Neuronal stem cell (in vitro differentiated cells): ENCODE measurements around the gene LTK.
A peak's percentile ranks its signal among the peaks of the same experiment; 100 is the strongest.

Experiments
- DNase-seq: peaks from one replicate; pipeline ENCODE4 v3.0.0-alpha.2; 2013; ENCODE audit warnings: low spot score
- H2AFZ ChIP-seq: one replicate; pipeline ENCODE4 v1.6.1; 2013; ENCODE audit warnings: mild to moderate bottlenecking, low read length, inconsistent platforms
- H2AK5ac ChIP-seq: 2 replicates; pipeline ENCODE4 v1.6.1; 2013; ENCODE audit warnings: low read depth, mild to moderate bottlenecking, inconsistent platforms, low read length, moderate library complexity, mixed read lengths
- H2BK120ac ChIP-seq: 2 replicates; pipeline ENCODE4 v1.6.1; 2013; ENCODE audit warnings: low read depth, mild to moderate bottlenecking, inconsistent platforms, low read length, moderate library complexity, mixed read lengths
- H2BK12ac ChIP-seq: one replicate; pipeline ENCODE4 v1.6.1; 2013; ENCODE audit warnings: low read length, inconsistent platforms
- H2BK15ac ChIP-seq: 2 replicates; pipeline ENCODE4 v1.6.1; 2013; ENCODE audit warnings: mild to moderate bottlenecking, low read length, inconsistent platforms, mixed read lengths
- H2BK5ac ChIP-seq: one replicate; pipeline ENCODE4 v1.6.1; 2013; ENCODE audit warnings: inconsistent platforms, mild to moderate bottlenecking, low read length, moderate library complexity
- H3K14ac ChIP-seq: one replicate; pipeline ENCODE4 v1.6.1; 2013; ENCODE audit warnings: low read length, inconsistent platforms
- H3K18ac ChIP-seq: 2 replicates; pipeline ENCODE4 v1.6.1; 2013; ENCODE audit warnings: low read length, inconsistent platforms
- H3K23ac ChIP-seq: 2 replicates; pipeline ENCODE4 v1.6.1; 2013; ENCODE audit warnings: low read depth, mild to moderate bottlenecking, mixed read lengths, low read length, inconsistent platforms; ENCODE audit not compliant: poor library complexity
- H3K27ac ChIP-seq: replicated peaks from 3 replicates; pipeline ENCODE4 v1.5.1; 2013; ENCODE audit warnings: low read length, inconsistent platforms
- H3K27me3 ChIP-seq, 3 experiments: 2 replicates each; pipeline ENCODE4 v1.6.1; 2013; ENCODE audit warnings: low read length in 3 of 3, mild to moderate bottlenecking in 2 of 3, inconsistent platforms in 1 of 3, low read depth in 1 of 3, mixed read lengths in 1 of 3, moderate library complexity in 1 of 3; ENCODE audit not compliant: control insufficient read depth in 3 of 3, insufficient read depth in 3 of 3
- H3K36me3 ChIP-seq, 2 donors: replicated peaks in 1 of 2; 2 replicates each; pipeline ENCODE4 v1.6.1; 2013; ENCODE audit warnings: low read length in 2 of 2; ENCODE audit not compliant: control insufficient read depth in 2 of 2, insufficient read depth in 2 of 2
- H3K4ac ChIP-seq: 2 replicates; pipeline ENCODE4 v1.6.1; 2013; ENCODE audit warnings: inconsistent platforms, mild to moderate bottlenecking, low read length, moderate library complexity
- H3K4me1 ChIP-seq, 2 donors: 1 replicate in 1 of 2; 2 replicates in 1 of 2; pipeline ENCODE4 v1.6.1; 2013; ENCODE audit warnings: low read length in 2 of 2, low read depth in 1 of 2; ENCODE audit not compliant: control insufficient read depth in 2 of 2, insufficient read depth in 1 of 2
- H3K4me2 ChIP-seq: one replicate; pipeline ENCODE4 v1.6.1; 2013; ENCODE audit warnings: mild to moderate bottlenecking, low read length, inconsistent platforms; ENCODE audit not compliant: insufficient read depth, poor library complexity, severe bottlenecking
- H3K4me3 ChIP-seq, 2 donors: 2 replicates each; pipeline ENCODE4 v1.5.1; 2013; ENCODE audit warnings: low read length in 2 of 2, mild to moderate bottlenecking in 2 of 2, inconsistent platforms in 1 of 2, moderate library complexity in 1 of 2
- H3K79me1 ChIP-seq: one replicate; pipeline ENCODE4 v1.6.1; 2013; ENCODE audit warnings: low read depth, mild to moderate bottlenecking, inconsistent platforms, low read length, moderate library complexity
- H3K9ac ChIP-seq: one replicate; pipeline ENCODE4 v1.6.1; 2013; ENCODE audit warnings: mild to moderate bottlenecking, low read depth, low read length, inconsistent platforms; ENCODE audit not compliant: poor library complexity
- H3K9me3 ChIP-seq, 2 donors: replicated peaks in 1 of 2; 2 replicates each; pipeline versions ENCODE3 to v1.6.1; 2013; ENCODE audit warnings: low read length in 2 of 2, mild to moderate bottlenecking in 2 of 2, inconsistent platforms in 1 of 2, low read depth in 1 of 2, mixed read lengths in 1 of 2, moderate library complexity in 1 of 2; ENCODE audit not compliant: control insufficient read depth in 2 of 2, insufficient read depth in 1 of 2
- H4K8ac ChIP-seq: one replicate; pipeline ENCODE4 v1.6.1; 2013; ENCODE audit warnings: low read depth, mild to moderate bottlenecking, inconsistent platforms, low read length, moderate library complexity
- H4K91ac ChIP-seq: one replicate; pipeline ENCODE4 v1.6.1; 2013; ENCODE audit warnings: low read length, low read depth, mild to moderate bottlenecking, inconsistent platforms; ENCODE audit not compliant: poor library complexity
- WGBS, 2 donors: extraction: QIAGEN DNeasy Blood & Tissue Kit; methylation state at CpG; one replicate each; pipeline ENCODE4 v1.1.7; 2013; ENCODE audit warnings: missing lambda C conversion rate in 2 of 2, mixed read lengths in 1 of 2; ENCODE audit not compliant: insufficient read length in 2 of 2, insufficient replicate concordance in 1 of 2; ENCODE audit errors: extremely low coverage in 2 of 2; 5-methylcytosine and 5-hydroxymethylcytosine counted together

LTK gene

DNA sequence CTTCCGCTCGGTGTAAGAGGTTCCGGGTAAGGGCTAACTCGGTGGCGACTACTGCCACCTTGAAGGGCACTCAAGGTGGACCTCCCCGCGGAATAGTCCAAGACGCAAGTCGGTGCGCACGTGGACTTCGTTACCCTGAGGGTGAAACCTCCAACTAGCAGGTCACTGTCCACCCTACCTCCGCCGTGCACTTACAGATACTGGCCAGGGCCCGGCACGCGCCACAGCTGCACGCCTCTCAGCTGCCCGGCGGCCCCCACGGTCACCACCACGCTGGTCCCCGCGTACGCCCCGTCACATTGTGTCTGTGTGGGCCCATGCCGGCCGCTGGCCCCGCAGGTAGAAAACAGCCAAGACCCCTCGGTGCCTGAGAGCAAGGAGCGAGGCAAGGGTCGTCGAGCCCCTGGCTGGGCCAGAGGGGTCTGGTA is 1.1 kb downstream of the LTK start:
- Histone ChIP-seq H2BK12ac (no peak overlapping the region), H3K4me2 (no peak overlapping the region), H2BK120ac (no peak overlapping the region), H3K14ac (no peak overlapping the region), H2BK15ac (no peak overlapping the region), H4K91ac (no peak overlapping the region), H3K27me3 (peaks cover 26 to 65% (median 56%) of the 10 kb centered on the region in 3 experiments), H3K4me3 (peak overlapping the region in 1 of 2 donors; percentile 3), H2AFZ (peak overlapping the region; percentile 89), H3K4ac (no peak overlapping the region), H3K9ac (no peak overlapping the region), H3K9me3 (no peaks in the 10 kb centered on the region), H3K79me1 (no peaks in the 10 kb centered on the region), H3K4me1 (peaks cover 8 to 12% of the 10 kb centered on the region in 2 donors), H2AK5ac (no peak overlapping the region), H3K27ac (no peak overlapping the region), H3K18ac (peak overlapping the region; percentile 55), H3K23ac (peak overlapping the region; percentile 92), H3K36me3 (peaks cover 2 to 13% of the 10 kb centered on the region in 2 donors), H4K8ac (no peak overlapping the region), H2BK5ac (no peak overlapping the region)
- no CpG with 5 or more reads among the region's 33 CpGs for WGBS, 2 donors
- DNase-seq = no peak

DNA sequence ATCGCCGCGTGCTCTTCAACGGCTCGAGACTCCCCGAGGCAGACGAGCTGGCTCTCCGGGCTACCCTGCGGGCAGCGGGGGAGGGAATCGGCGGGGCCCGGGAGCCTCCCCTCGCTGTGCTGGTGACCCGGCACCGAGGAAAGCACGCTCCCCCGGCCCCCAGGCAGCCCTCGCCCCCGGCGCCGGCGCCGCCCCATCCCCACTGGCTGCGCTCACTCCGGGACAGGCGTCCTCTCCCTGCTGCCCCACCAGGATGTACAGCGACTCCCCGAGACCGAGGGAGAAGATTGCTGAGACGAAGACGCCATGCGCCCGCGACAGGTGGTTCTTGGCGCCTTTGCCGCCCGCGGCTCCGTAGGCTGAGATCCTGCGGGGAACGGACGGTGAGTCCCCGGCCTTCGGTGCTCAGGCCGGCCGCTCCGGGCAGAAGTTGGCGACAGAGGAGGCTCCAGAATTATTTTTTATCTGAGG is 1.7 kb downstream of the LTK start:
- WGBS, 2 donors = no CpG with 5 or more reads among the region's 49 CpGs

DNA sequence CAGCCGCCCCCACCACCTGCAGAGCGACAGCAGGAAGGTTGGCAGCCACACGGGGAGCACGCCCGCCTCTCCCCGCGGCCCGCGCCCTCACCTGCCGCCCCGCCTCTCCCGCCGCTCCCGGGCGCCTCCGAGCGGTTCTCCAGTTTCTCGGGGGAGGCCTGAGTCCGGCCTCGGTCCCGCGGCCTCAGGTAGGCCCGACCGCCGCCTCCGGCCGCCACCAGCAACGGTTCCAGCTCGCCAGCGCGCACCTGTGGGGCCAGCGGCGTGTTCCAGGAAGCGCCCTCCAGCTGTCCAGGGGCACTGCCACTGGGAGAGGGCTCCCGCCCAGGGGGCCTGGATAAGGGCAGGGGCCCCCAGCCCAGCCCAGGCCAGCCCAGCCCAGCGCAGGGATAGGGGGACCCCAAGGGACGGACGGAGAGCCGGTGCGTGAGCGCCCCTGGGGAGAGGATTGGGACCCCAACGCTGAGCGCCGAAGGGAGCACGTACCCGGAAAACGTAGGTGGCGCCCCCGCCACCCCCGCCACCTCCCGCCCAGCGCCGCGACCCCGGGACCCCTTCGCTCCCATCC is 2.2 kb downstream of the LTK start:
- Histone ChIP-seq H3K79me1 (no peaks in the 10 kb centered on the region), H3K4ac (no peak overlapping the region)
- DNase-seq = no peak

More for the DNA sequence above, 1.7 kb downstream of the LTK start:
- no peak overlapping the region for H4K91ac ChIP-seq
- H3K4me3 ChIP-seq = peak overlapping the region in 1 of 2 donors; percentile 9
- H2AK5ac ChIP-seq = no peak overlapping the region
- H2BK120ac ChIP-seq = no peak overlapping the region
- H3K23ac ChIP-seq = no peak overlapping the region
- DNase-seq = no peak
- no peak overlapping the region for H2BK15ac ChIP-seq
- H3K79me1 ChIP-seq = no peaks in the 10 kb centered on the region
- no peak overlapping the region for H4K8ac ChIP-seq
- no peak overlapping the region for H2BK5ac ChIP-seq
- H2AFZ ChIP-seq = peak overlapping the region; percentile 89
- no peak overlapping the region for H3K4ac ChIP-seq
- peak overlapping the region; percentile 72 for H3K4me2 ChIP-seq
- H3K9ac ChIP-seq = no peak overlapping the region
- H2BK12ac ChIP-seq = no peak overlapping the region
- H3K14ac ChIP-seq = no peak overlapping the region
- H3K27me3 ChIP-seq = peaks cover 26 to 71% (median 62%) of the 10 kb centered on the region in 3 experiments
- no peak overlapping the region for H3K27ac ChIP-seq
- H3K18ac ChIP-seq = peak overlapping the region; percentile 65
- no peaks in the 10 kb centered on the region for H3K9me3 ChIP-seq
- peaks cover 0 to 7% of the 10 kb centered on the region in 2 donors for H3K36me3 ChIP-seq
- peaks cover 8 to 12% of the 10 kb centered on the region in 2 donors for H3K4me1 ChIP-seq

DNA sequence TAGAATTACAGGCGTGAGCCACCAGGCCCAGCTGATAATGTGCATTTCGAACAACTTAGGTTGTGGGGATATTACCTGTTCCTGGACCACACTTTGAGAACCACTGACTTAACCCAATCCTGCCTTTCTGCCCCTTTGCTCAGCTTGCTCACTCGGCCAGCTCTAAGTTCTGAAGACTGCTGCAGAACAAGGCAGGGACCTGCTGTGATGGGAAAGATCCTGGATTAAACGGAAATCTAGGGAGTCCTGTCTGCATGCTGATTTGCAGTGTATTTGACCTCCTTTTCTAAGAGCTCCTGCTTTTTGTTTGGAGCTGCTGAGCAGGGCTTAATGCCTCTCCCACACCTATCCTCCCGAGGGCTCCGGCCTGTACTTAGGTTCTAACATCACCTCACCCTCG is 2.9 kb downstream of the LTK start:
- H2BK15ac ChIP-seq = no peak overlapping the region
- no peak overlapping the region for H3K27ac ChIP-seq
- H3K4me2 ChIP-seq = peak overlapping the region; percentile 72
- H3K9me3 ChIP-seq = no peaks in the 10 kb centered on the region
- no peak overlapping the region for H3K4me3 ChIP-seq
- no CpG with 5 or more reads among the region's 7 CpGs for WGBS, 2 donors
- H3K36me3 ChIP-seq = no peaks in the 10 kb centered on the region
- no peaks in the 10 kb centered on the region for H3K79me1 ChIP-seq
- peak overlapping the region; percentile 89 for H2AFZ ChIP-seq
- H2AK5ac ChIP-seq = no peak overlapping the region
- H3K27me3 ChIP-seq = peaks cover 26 to 79% (median 68%) of the 10 kb centered on the region in 3 experiments
- peak overlapping the region; percentile 23 for H3K14ac ChIP-seq
- no peak overlapping the region for H4K91ac ChIP-seq
- no peak for DNase-seq
- no peak overlapping the region for H2BK120ac ChIP-seq
- H3K23ac ChIP-seq = no peak overlapping the region
- no peak overlapping the region for H3K9ac ChIP-seq
- no peak overlapping the region for H2BK5ac ChIP-seq
- H3K4ac ChIP-seq = no peak overlapping the region
- no peak overlapping the region for H4K8ac ChIP-seq
- H3K18ac ChIP-seq = no peak overlapping the region
- H2BK12ac ChIP-seq = no peak overlapping the region
- peaks cover 8 to 12% of the 10 kb centered on the region in 2 donors for H3K4me1 ChIP-seq

More for the DNA sequence above, 2.2 kb downstream of the LTK start:
- Histone ChIP-seq H2BK12ac (no peak overlapping the region), H3K23ac (peak overlapping the region; percentile 26), H2BK120ac (no peak overlapping the region), H4K91ac (no peak overlapping the region), H3K27me3 (peaks cover 26 to 74% (median 64%) of the 10 kb centered on the region in 3 experiments), H4K8ac (no peak overlapping the region), H3K14ac (peak overlapping the region; percentile 23), H3K27ac (no peak overlapping the region), H3K9me3 (no peaks in the 10 kb centered on the region), H3K36me3 (peaks cover 0 to 3% of the 10 kb centered on the region in 2 donors), H3K4me2 (peak overlapping the region; percentile 72), H2AK5ac (no peak overlapping the region), H3K4me3 (no peak overlapping the region), H3K9ac (peak overlapping the region; percentile 39), H2BK5ac (no peak overlapping the region), H2AFZ (peak overlapping the region; percentile 89), H3K18ac (peak overlapping the region; percentile 80), H3K4me1 (peaks cover 8 to 12% of the 10 kb centered on the region in 2 donors), H2BK15ac (no peak overlapping the region)
- no CpG with 5 or more reads among the region's 56 CpGs for WGBS, 2 donors
